ENCODE results near the gene PRSS23.
"Not testable (repeated sequence)": the region's sequence is repeated elsewhere in the genome, so short reads cannot be mapped to it uniquely, and the experiment has no call there.

PRSS23 gene

GRCh38 chr11:86812981-86813380, 12.6 kb downstream of the PRSS23 start:
- no peak for TF ChIP-seq CTCF (IDR thresholded peaks at IDR 0.05; ENCODE audit: low read depth, low read length)

GRCh38 chr11:86814775-86815174, 14.4 kb downstream of the PRSS23 start:
- no peak overlapping the region for H3K4me3 ChIP-seq (ENCODE audit: low read depth, low read length)
- TF ChIP-seq CTCF (IDR thresholded peaks at IDR 0.05; ENCODE audit: low read depth, low read length), result no peak

More at GRCh38 chr11:86812981-86813380, 12.6 kb downstream of the PRSS23 start:
- no peak overlapping the region for H3K4me3 ChIP-seq (ENCODE audit: low read depth, low read length)

DNA sequence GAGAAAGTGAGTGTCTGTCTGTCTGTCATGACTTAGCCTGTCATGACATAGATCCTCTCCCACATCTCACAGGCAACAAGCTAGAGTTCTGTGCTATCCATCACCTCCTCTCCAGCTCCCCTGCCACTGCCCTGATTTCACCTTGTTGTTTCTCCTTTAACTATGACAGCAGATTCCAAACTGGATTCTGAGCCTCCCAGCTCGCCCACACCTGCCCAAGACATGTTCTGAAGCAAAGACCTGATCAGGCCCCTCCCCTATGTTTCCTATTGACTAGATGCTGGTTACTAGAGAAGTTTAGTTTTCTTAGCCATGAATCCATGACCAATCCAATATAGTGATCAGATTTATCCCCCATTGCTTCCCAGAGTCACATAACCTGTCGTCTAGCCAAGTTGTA, 15.4 kb downstream of the PRSS23 start:
- no peak overlapping the region for H3K4me3 ChIP-seq (ENCODE audit: low read depth, low read length)
- no peak for TF ChIP-seq CTCF (IDR thresholded peaks at IDR 0.05; ENCODE audit: low read depth, low read length)

DNA sequence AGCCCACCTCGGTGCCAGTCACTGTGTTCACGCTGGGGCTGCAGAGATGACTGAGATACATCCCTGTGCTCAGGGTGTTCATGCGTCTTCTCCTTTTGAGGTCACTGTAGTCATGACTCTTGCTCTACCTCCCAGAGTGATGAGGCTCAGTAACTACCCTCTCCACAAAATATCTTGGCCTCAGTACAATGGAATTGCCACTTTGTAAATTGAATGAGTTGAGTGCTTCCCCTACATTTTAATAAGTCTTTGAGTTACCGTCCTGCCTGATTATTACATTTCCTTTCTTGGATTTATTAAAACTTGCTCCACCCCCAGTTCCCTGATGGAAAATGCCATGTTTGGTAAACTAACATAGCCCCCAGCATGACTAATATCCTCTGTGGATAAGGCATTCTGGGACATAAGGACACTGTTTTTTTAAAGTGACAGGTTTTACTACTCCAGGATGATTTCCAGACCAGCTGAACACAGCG, 15.9 kb downstream of the PRSS23 start:
- TF ChIP-seq CTCF (IDR thresholded peaks at IDR 0.05; ENCODE audit: low read depth, low read length), result no peak
- H3K4me3 ChIP-seq (ENCODE audit: low read depth, low read length), result no peak overlapping the region

GRCh38 chr11:86818462-86819192, 18.3 kb downstream of the PRSS23 start:
- no peak overlapping the region for H3K4me3 ChIP-seq (ENCODE audit: low read depth, low read length)
- peak; percentile 33; the same call in 1 of the 2 replicates for TF ChIP-seq CTCF (IDR thresholded peaks at IDR 0.05; ENCODE audit: low read depth, low read length)

GRCh38 chr11:86824139-86824538, 23.8 kb downstream of the PRSS23 start:
- H3K4me3 ChIP-seq (ENCODE audit: low read depth, low read length), result not testable (repeated sequence)

DNA sequence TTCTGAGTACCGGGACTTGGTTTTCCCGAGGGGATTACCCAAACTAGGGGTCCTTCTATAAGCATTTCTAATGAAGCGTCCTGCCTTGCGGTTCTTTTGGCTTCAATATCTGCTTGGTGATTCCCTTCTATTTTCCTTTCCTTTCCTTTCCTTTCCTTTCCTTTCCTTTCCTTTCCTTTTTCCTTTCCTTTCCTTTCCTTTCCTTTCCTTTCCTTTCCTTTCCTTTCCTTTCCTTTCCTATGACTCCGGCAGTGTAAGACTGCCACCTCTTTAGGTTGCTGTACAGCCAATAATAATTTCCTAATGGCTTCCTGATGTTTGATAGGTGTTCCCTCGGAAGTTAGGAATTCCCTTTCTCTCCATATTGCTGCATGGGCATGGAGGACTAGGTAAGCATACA, 34.0 kb downstream of the PRSS23 start:
- H3K4me3 ChIP-seq (ENCODE audit: low read depth, low read length), result not testable (repeated sequence)

DNA sequence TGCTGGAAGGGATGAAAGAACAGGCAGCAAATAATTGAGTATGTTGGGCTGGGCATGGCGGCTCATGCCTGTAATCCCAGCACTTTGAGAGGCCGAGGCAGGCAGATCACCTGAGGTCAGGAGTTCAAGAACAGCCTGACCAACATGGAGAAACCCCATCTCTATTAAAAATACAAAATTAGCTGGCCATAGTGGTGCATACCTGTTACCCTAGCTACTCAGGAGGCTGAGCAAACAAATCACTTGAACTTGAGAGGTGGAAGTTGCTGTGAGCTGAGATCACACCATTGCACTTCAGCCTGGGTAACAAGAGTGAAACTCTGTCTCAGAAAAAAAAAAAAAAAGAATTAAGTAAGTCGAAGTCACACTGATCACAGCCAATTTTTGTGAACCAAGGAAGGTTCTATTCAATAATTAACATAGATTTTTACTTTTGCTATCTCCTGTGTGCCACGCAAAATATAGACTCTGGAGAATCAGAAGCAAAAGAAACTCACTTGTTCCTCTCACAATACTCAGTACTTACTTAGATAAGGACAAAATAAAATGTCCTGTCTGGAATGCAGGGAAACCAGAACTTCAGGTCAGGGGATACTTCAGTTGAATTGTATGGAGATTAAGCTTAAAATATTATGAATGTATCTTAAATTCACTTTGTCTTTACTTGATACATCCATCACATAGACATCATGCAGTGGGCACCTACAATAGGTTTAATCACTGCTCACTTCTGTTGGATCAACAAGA, 44.6 kb downstream of the PRSS23 start:
- not testable (repeated sequence) for H3K4me3 ChIP-seq (ENCODE audit: low read depth, low read length)

- no peak overlapping the region for H3K4me3 ChIP-seq (ENCODE audit: low read depth, low read length)
- TF ChIP-seq CTCF (IDR thresholded peaks at IDR 0.05; ENCODE audit: low read depth, low read length), result no peak
These were observed 47.8 kb downstream of the PRSS23 start for GRCh38 chr11:86848132-86848531.

All from WI38 (cell line).